Upper lobe of left lung (tissue), 6 donors: ENCODE data around the gene FIP1L1. TPM values are rescaled to one million over a fixed set of nuclear protein-coding genes. Genes with fewer than 3 reads are reported as not detected.

Source experiments
- ATAC-seq, 2 donors: fragments of 200-7000 bp; cut with Tn5 transposase; one replicate each; pipeline ENCODE4 v1.9.1; 2022; ENCODE audit warnings: mild to moderate bottlenecking in 2 of 2, moderate library complexity in 2 of 2; ENCODE audit not compliant: low FRiP score in 2 of 2
- DNase-seq, 2 donors: peaks; one replicate each; pipeline ENCODE4 v3.0.0-alpha.2; 2019 to 2020
- H3K27ac ChIP-seq, 4 donors: fragments of 200-600 bp; sonication (generic); one replicate each; pipeline ENCODE4 v1.5.1; 2016 to 2019
- H3K27me3 ChIP-seq, 4 donors: fragments of 200-600 bp; sonication (generic); one replicate each; pipeline ENCODE4 v1.5.1; 2017 to 2019
- H3K36me3 ChIP-seq, 4 donors: fragments of 200-600 bp; sonication (generic); one replicate each; pipeline ENCODE4 v1.5.1; 2016 to 2019
- H3K4me1 ChIP-seq, 4 donors: fragments of 200-600 bp; sonication (generic); one replicate each; pipeline ENCODE4 v1.5.1; 2018 to 2019
- H3K4me3 ChIP-seq, 4 donors: fragments of 200-600 bp; sonication (generic); one replicate each; pipeline ENCODE4 v1.5.1; 2017 to 2019; ENCODE audit warnings: mild to moderate bottlenecking in 2 of 4, moderate library complexity in 1 of 4
- H3K9me3 ChIP-seq, 4 donors: fragments of 200-600 bp; sonication (generic); one replicate each; pipeline ENCODE4 v1.5.1; 2018 to 2019
- CTCF ChIP-seq, 6 experiments: fragments of 450-650 bp in 4 of 6; fragments of 200-600 bp in 2 of 6; sonication (generic) in 2 of 6; IDR thresholded peaks; one replicate each; pipeline ENCODE4 v1.5.1; 2016 to 2019; ENCODE audit warnings: antibody characterized with exemption in 6 of 6
- EP300 ChIP-seq, 4 donors: sonication (generic); formaldehyde crosslinking; IDR thresholded peaks; one replicate each; pipeline ENCODE4 v1.5.1; 2017; ENCODE audit warnings: antibody characterized with exemption in 4 of 4, control low read depth in 2 of 4
- POLR2A ChIP-seq, 4 donors: fragments of 450-650 bp; IDR thresholded peaks; one replicate each; pipeline ENCODE4 v1.5.1; 2016 to 2017; ENCODE audit warnings: antibody characterized with exemption in 4 of 4, mild to moderate bottlenecking in 2 of 4
- POLR2AphosphoS5 ChIP-seq, 2 donors: sonication (generic); formaldehyde crosslinking; IDR thresholded peaks; one replicate each; pipeline ENCODE4 v1.5.1; 2017; ENCODE audit warnings: antibody characterized with exemption in 2 of 2
- WGBS, 2 donors: methylation state at CpG; one replicate each; pipeline ENCODE4 v1.1.5; 2017 to 2018; 5-methylcytosine and 5-hydroxymethylcytosine counted together
- total RNA-seq, 6 donors: library from RNA; depleted of rRNA in 4 of 6; stranded (reverse); fragments of >200 nt in 4 of 6; gene quantifications; one replicate each; pipeline versions ENCODE4 v1.1.0 to v1.2.1, GENCODE V29; 2016 to 2021
- donor health status: DM: no; HTN: no; CAD: no; lungs with moderate emphysema.
- donor health status: DM: no; HTN: yes; CAD: no; lungs with severe emphysema.

The FIP1L1 gene
- total RNA-seq, 6 donors from 2014 or later = 30.0 to 67.9 (median 39.7) TPM

GRCh38 chr4:53361451-53361850 is 16.0 kb upstream of the FIP1L1 start:
- Histone ChIP-seq H3K4me1 (peaks cover 19 to 29% (median 23%) of the 10 kb centered on the region in 4 donors), H3K27me3 (no peaks in the 10 kb centered on the region), H3K9me3 (no peaks in the 10 kb centered on the region), H3K36me3 (no peaks in the 10 kb centered on the region), H3K27ac (no peak overlapping the region), H3K4me3 (no peak overlapping the region)
- ATAC-seq = no peak
- TF ChIP-seq POLR2A (IDR thresholded peaks at IDR 0.05) (no peak), POLR2AphosphoS5 (IDR thresholded peaks at IDR 0.05) (no peak), EP300 (IDR thresholded peaks at IDR 0.05) (no peak), CTCF (IDR thresholded peaks at IDR 0.05) (no peak)
- WGBS, 2 donors = 84 to 88% methylated on average over 3 of the region's 3 CpGs
- DNase-seq = no peak

GRCh38 chr4:53362093-53362492 is 15.3 kb upstream of the FIP1L1 start:
- Histone ChIP-seq H3K27me3 (no peaks in the 10 kb centered on the region), H3K9me3 (no peaks in the 10 kb centered on the region), H3K4me3 (no peak overlapping the region), H3K4me1 (peaks cover 19 to 30% (median 25%) of the 10 kb centered on the region in 4 donors), H3K27ac (no peak overlapping the region), H3K36me3 (no peaks in the 10 kb centered on the region)
- TF ChIP-seq POLR2A (IDR thresholded peaks at IDR 0.05) (no peak), EP300 (IDR thresholded peaks at IDR 0.05) (no peak), POLR2AphosphoS5 (IDR thresholded peaks at IDR 0.05) (no peak), CTCF (IDR thresholded peaks at IDR 0.05) (no peak)
- no peak for DNase-seq
- ATAC-seq = no peak
- 94 to 95% methylated on average over 1 of the region's 1 CpG for WGBS, 2 donors

GRCh38 chr4:53364624-53365023 is 12.8 kb upstream of the FIP1L1 start:
- WGBS, 2 donors = 53 to 58% methylated on average over 3 of the region's 3 CpGs
- Histone ChIP-seq H3K27ac (no peak overlapping the region), H3K9me3 (no peaks in the 10 kb centered on the region), H3K4me3 (peak overlapping the region; percentile 80 to 97 (median 82)), H3K36me3 (no peaks in the 10 kb centered on the region), H3K4me1 (peaks cover 19 to 30% (median 25%) of the 10 kb centered on the region in 4 donors), H3K27me3 (no peaks in the 10 kb centered on the region)
- ATAC-seq = no peak
- TF ChIP-seq EP300 (IDR thresholded peaks at IDR 0.05) (no peak), CTCF (IDR thresholded peaks at IDR 0.05) (no peak), POLR2AphosphoS5 (IDR thresholded peaks at IDR 0.05) (no peak), POLR2A (IDR thresholded peaks at IDR 0.05) (no peak)
- DNase-seq = no peak

GRCh38 chr4:53365121-53365485 is 12.3 kb upstream of the FIP1L1 start:
- Histone ChIP-seq H3K27ac (peak overlapping the region; percentile 41 to 74 (median 56)), H3K36me3 (no peaks in the 10 kb centered on the region), H3K27me3 (no peaks in the 10 kb centered on the region), H3K4me3 (peak overlapping the region; percentile 80 to 97 (median 82)), H3K9me3 (no peaks in the 10 kb centered on the region), H3K4me1 (peaks cover 19 to 30% (median 25%) of the 10 kb centered on the region in 4 donors)
- DNase-seq (peak in 1 of 2 donors; percentile 23), ATAC-seq (peak; percentile 30 to 65)
- TF ChIP-seq POLR2A (IDR thresholded peaks at IDR 0.05) (no peak), CTCF (IDR thresholded peaks at IDR 0.05) (no peak)
- 2% methylated on average over 4 to 8 of the region's 8 CpGs for WGBS, 2 donors
